OCI-M2 (cell line): ENCODE measurements around the gene CASP3.
"Not testable (repeated sequence)": the region's sequence is repeated elsewhere in the genome, so short reads cannot be mapped to it uniquely, and the experiment has no call there.

Experiments
- DNase-seq: peaks from one replicate; lab custom pipeline; 2025; ENCODE audit not compliant: unreplicated experiment; lab: John Stamatoyannopoulos, UW

CASP3 gene

GRCh38 chr4:184636144-184636543, 13.1 kb downstream of the CASP3 start:
- no peak for DNase-seq

GRCh38 chr4:184635381-184635780, 13.9 kb downstream of the CASP3 start:
- no peak for DNase-seq

DNA sequence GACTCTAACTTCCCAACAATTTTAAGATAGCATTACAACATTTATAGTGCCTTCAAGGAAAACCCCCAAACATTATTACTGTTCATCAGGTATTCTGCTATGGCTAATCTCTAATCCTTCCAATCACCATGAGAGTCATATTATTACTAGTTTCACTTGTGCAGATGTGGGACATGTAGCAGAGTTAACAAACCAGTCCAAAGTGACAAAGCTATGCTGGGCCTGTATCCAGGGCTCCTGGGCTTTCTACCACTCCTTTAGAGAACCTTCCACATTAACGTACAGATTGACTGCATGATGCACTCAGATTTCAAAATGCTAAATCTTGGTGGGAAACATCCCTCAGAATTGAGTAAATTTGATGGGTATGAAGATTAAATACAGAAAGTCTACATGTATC, 16.4 kb downstream of the CASP3 start:
- DNase-seq: no peak

DNA sequence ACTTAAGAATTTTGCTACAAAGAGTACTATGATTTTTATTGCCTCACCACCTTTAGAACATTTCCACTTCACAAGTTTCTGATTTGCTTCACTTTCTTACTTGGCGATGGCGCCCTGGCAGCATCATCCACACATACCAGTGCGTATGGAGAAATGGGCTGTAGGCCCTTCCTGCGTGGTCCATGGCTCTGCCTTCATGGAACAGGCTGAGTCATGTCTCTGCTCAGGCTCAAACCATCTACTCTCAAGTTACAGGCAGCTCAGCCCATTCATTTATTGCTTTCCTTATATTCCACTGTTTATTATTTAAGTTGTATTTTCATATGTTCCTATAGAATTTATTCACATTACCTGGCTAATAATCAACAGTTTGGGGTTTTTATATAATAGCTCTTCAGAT, 21.1 kb downstream of the CASP3 start:
- DNase-seq: no peak

DNA sequence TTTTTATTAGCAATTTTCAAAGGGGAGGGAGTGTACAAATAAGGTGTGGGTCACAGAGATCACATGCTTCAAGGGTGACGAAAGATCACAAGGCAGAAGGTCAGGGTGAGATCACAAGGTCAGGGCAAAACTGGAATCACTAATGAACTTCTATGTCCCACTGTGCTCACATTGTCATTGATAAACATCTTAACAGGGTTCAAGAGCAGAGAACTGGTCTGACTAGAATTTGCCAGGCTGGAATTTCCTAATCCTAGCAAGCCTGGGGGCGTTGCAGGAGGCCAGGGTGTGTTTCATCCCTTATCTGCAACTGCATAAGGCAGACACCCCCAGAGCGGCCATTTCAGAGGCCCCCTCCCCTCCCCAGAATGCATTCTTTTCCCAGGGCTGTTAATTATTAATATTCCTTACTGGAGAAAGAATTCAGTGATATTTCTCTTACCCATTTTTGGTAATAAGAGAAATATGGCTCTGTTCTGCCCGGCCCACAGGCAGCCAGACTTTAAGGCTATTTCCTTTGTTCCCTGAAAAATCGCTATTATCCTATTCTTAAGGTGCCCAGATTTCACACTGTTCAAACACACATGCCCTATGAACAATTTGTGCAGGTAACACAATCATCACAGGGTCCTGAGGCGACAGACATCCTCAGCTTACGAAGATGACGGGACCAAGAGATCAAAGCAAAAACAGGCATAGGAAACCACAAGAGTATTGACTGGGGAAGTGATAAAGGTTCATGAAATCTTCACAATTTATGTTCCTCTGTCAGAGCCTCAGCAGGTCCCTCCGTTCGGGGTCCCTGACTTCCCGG, 23.3 kb downstream of the CASP3 start:
- not testable (repeated sequence) for DNase-seq

GRCh38 chr4:184624972-184625554, 24.2 kb downstream of the CASP3 start:
- DNase-seq: no peak

GRCh38 chr4:184624504-184624903, 24.7 kb downstream of the CASP3 start:
- DNase-seq: not testable (repeated sequence)

DNA sequence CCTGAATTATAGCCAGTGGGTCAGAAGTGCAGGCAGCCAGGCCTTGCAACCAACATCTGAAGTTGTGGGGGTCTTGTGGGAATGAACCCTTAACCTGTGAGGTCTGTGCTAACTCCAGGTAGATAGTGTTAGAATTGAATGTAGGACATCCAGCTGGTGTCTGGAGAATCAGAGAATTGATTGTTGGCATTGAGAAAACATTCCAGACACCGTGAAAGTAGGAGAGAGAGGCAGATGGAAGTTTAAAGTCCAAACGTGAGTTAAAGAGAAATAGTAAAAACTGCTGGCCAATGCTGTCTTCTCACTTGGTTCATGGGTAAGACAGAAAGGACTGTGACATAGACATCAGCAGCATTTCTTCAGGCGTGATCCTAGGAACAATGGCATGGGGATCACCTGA, 27.7 kb downstream of the CASP3 start:
- no peak for DNase-seq

GRCh38 chr4:184620212-184620867, 28.9 kb downstream of the CASP3 start:
- DNase-seq: no peak

GRCh38 chr4:184617600-184618196, 31.5 kb downstream of the CASP3 start:
- no peak for DNase-seq

- no peak for DNase-seq
Measured at GRCh38 chr4:184616633-184617551, 32.4 kb downstream of the CASP3 start.

- not testable (repeated sequence) for DNase-seq
Measured at GRCh38 chr4:184616168-184616567, 33.1 kb downstream of the CASP3 start.

GRCh38 chr4:184614509-184614908, 34.7 kb downstream of the CASP3 start:
- no peak for DNase-seq

DNA sequence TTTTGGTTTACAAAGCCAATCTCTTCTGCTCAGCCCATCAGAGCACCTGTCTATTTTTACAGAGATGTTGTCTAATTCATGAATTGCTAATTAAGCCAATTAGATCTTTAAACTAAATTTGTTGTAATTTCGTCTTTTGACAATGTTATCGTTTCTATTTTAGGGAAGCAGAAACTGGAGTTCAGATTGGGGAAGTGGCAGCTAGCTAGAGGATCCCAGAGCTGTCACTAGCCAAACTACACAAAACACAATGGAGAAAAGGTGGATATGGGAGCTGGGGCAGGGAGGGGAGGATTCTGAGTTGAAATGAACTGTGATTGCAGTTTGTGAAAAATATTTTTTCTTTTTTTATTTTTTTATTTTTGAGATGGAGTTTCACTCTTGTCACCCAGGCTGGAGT, 35.8 kb downstream of the CASP3 start:
- DNase-seq: no peak

DNA sequence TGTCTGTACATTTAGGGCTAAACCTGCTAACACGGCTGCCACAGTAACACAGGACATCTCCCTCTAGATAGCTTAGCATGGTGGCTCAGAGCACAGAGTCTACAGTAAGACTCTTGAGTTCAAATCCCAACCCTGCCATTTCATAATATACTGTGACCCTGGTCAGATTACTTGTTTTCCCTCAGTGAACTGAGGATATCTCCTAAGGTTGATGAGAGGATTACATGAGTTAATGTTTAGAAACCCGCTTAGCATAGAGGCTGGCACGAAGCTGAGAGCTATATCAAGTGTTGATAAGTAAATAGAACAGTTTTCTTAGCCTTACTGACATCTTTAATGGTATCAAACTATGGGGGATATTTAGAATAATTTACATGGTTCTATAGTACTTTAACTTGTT, 37.2 kb downstream of the CASP3 start:
- DNase-seq: no peak

DNA sequence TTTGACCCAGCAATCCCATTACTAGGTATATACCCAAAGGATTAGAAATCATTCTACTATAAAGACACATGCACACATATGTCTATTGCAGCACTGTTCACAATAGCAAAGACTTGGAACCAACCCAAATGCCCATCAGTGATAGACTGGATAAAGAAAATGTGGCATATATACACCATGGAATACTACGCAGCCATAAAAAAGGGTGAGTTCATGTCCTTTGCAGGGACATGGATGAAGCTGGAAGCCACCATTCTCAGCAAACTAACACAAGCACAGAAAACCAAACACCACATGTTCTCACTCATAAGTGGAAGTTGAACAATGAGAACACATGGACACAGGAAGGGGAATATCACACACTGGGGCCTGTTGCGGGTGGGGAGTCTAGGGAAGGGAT, 41.8 kb downstream of the CASP3 start:
- not testable (repeated sequence) for DNase-seq

DNA sequence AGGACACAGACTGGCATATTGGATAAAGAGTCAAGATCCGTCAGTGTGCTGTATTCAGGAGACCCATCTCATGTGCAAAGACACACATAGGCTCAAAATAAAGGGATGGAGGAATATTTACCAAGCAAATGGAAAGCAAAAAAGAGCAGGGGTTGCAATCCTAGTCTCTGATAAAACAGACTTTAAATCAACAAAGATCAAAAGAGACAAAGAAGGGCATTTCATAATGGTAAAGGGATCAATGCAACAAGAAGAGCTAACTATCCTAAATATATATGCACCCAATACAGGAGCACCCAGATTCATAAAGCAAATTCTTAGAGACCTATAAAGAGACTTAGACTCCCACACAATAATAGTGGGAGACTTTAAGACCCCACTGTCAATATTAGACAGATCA, 46.4 kb downstream of the CASP3 start:
- DNase-seq: not testable (repeated sequence)

DNA sequence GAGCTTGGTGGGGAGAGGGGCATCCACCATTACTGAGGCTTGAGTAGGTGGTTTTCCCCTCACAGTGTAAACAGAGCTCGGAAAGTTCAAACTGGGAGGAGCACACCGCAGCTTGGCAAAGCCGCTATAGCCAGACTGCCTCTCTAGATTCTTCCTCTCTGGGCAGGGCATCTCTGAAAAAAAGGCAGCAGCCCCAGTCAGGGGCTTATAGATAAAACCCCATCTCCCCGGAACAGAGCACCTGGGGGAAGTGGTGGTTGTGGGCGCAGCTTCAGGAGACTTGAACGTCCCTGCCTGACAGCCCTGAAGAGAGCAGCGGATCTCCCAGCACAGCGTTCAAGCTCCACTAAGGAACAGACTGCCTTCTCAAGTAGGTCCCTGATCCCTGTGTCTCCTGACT, 48.3 kb downstream of the CASP3 start:
- not testable (repeated sequence) for DNase-seq

GRCh38 chr4:184599492-184600135, 49.6 kb downstream of the CASP3 start:
- DNase-seq: no peak
